ENCODE measurements around the gene MATN1.

DNA sequence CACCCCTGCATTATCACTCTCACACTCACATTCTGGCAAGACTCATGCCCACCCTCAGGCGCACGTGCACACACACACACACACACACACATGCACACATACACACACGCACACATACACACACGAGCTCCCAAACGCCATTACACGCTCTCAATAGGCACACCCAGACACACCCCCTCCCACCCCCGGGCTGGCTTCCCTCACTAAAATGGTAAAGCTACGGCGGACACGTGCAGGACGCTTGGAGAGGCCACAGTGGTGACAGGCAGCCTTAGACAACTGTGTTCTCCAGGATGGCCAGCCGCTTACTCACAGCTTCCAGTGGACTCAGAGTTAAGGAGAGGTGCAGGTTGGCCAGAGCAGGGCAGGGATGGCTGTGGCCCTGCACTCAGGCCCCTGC is 10.1 kb downstream of the MATN1 start:
- TF ChIP-seq CTCF (IDR thresholded peaks at IDR 0.05; ENCODE audit: poor library complexity) (no peak), EZH2 (IDR thresholded peaks at IDR 0.05; ENCODE audit: borderline replicate concordance) (no peak)
